Osteocyte (in vitro differentiated cells): Measurements from ENCODE around the gene CRY2. TPM values are rescaled to one million over a fixed set of nuclear protein-coding genes. Genes with fewer than 3 reads are reported as not detected.
"Not testable (repeated sequence)": the region's sequence is repeated elsewhere in the genome, so short reads cannot be mapped to it uniquely, and the experiment has no call there.

Experiments
- DNase-seq: peaks from one replicate; pipeline ENCODE4 v3.0.0; 2021; ENCODE audit warnings: mixed read lengths; ENCODE audit not compliant: unreplicated experiment; ENCODE audit errors: extremely low spot score
- H3K27ac Mint-ChIP-seq: one replicate; pipeline ENCODE4 v1.8.0; 2021; ENCODE audit warnings: mild to moderate bottlenecking, mixed read lengths; ENCODE audit not compliant: unreplicated experiment
- H3K27me3 Mint-ChIP-seq: one replicate; pipeline ENCODE4 v1.8.0; 2021; ENCODE audit warnings: mixed read lengths; ENCODE audit not compliant: unreplicated experiment
- H3K36me3 Mint-ChIP-seq: one replicate; pipeline ENCODE4 v1.8.0; 2021; ENCODE audit warnings: mixed read lengths; ENCODE audit not compliant: unreplicated experiment
- H3K4me1 Mint-ChIP-seq: one replicate; pipeline ENCODE4 v1.8.0; 2021; ENCODE audit warnings: mixed read lengths; ENCODE audit not compliant: unreplicated experiment
- H3K4me3 Mint-ChIP-seq: one replicate; pipeline ENCODE4 v1.8.0; 2021; ENCODE audit warnings: mild to moderate bottlenecking, moderate library complexity, mixed read lengths; ENCODE audit not compliant: unreplicated experiment
- H3K9me3 Mint-ChIP-seq: one replicate; pipeline ENCODE4 v1.8.0; 2021; ENCODE audit warnings: mixed read lengths; ENCODE audit not compliant: unreplicated experiment
- total RNA-seq: library from RNA; stranded (reverse); gene quantifications from 2 replicates; pipeline ENCODE4 v1.2.1, GENCODE V29; 2021
- TF ChIP-seq, protein P1 (sequence below): fragments of 200-600 bp; sonication (generic); IDR thresholded peaks from 2 replicates; pipeline ENCODE4 v1.5.0; 2021; ENCODE audit warnings: antibody characterized with exemption, mild to moderate bottlenecking, moderate library complexity

CRY2 gene
- total RNA-seq, 1 donor from 2014 or later = 18.6 TPM

DNA sequence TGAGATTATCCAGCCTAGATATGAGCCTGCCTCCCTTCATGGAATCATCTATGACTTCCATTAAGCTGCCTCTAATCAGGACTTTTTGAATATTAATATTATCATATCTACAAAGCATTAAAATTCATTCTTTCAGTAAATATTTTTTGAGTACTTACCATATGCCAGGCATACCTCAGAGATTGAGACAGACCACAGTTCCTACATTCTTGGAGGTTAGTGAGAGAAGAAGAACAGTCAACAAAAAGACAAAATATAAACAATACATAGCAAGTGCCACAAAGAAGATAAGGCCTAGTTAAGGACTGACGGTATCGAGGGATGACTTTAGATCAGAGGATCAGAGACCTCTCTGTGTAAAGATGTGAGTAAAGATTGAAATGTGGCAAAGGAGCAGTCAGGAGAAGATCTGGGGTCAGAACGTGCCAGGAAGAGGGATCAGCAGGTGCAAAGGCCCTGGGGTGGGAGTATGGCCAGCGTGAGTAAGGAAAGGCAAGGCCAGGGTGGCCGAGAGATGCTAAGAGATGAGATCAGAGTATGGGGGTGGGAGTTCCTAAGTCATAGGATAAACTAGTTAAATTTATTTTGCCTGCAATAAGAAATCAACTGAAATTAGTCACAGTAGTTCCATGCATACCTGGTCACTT, 26.9 kb upstream of the CRY2 start:
- no peak for DNase-seq
- Mint-ChIP-seq H3K4me1 (no peaks in the 10 kb centered on the region), H3K27ac (no peak overlapping the region), H3K36me3 (no peaks in the 10 kb centered on the region), H3K4me3 (no peak overlapping the region), H3K9me3 (no peaks in the 10 kb centered on the region), H3K27me3 (peaks cover 5% of the 10 kb centered on the region)
- TF ChIP-seq, protein P1, sequence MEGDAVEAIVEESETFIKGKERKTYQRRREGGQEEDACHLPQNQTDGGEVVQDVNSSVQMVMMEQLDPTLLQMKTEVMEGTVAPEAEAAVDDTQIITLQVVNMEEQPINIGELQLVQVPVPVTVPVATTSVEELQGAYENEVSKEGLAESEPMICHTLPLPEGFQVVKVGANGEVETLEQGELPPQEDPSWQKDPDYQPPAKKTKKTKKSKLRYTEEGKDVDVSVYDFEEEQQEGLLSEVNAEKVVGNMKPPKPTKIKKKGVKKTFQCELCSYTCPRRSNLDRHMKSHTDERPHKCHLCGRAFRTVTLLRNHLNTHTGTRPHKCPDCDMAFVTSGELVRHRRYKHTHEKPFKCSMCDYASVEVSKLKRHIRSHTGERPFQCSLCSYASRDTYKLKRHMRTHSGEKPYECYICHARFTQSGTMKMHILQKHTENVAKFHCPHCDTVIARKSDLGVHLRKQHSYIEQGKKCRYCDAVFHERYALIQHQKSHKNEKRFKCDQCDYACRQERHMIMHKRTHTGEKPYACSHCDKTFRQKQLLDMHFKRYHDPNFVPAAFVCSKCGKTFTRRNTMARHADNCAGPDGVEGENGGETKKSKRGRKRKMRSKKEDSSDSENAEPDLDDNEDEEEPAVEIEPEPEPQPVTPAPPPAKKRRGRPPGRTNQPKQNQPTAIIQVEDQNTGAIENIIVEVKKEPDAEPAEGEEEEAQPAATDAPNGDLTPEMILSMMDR = no peak

DNA sequence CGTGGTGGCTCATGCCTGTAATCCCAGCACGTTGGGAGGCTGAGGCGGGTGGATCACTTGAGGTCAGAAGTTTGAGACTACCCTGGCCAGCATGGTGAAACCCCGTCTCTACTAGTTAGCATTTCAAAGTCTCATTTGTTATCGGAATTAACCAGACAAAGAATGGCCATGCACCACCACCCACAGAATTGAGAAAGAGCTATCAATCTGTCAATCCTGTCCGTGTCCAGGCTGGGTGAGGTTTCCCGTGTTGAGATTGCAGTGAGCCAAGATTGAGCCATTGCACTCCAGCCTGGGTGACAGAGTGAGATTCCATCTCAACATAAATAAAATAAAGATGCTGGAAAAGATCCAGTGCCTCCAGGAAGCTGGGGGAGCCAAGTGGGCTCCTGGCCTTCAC, 20.8 kb upstream of the CRY2 start:
- H3K9me3 Mint-ChIP-seq, H3K27ac Mint-ChIP-seq, H3K4me1 Mint-ChIP-seq, H3K36me3 Mint-ChIP-seq, H3K4me3 Mint-ChIP-seq, DNase-seq: not testable (repeated sequence)
- peaks cover 47% of the 10 kb centered on the region for H3K27me3 Mint-ChIP-seq

DNA sequence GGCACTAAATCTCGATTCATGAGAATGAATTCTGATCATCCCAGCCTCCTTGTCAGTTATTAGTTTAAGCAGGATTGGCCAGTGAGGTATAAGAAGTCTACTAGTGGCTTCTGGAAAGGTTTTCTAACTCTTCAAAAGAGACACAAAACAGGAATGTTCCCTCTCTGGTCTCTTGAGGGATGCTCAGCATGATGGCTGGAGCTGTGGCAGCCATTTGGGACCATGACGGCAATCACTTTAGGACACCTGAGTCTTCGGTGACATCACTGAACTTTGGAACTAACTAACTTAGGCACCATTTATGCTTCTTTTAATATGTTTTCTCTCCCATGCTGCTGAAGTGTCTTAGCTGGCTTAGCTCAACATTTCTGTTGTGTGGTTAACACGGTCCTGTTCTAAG, 20.2 kb upstream of the CRY2 start:
- Mint-ChIP-seq H3K27me3 (peaks cover 47% of the 10 kb centered on the region), H3K27ac (no peak overlapping the region), H3K36me3 (no peaks in the 10 kb centered on the region), H3K9me3 (no peaks in the 10 kb centered on the region), H3K4me3 (no peak overlapping the region), H3K4me1 (no peaks in the 10 kb centered on the region)
- TF ChIP-seq, protein P1 = no peak
- DNase-seq = no peak

DNA sequence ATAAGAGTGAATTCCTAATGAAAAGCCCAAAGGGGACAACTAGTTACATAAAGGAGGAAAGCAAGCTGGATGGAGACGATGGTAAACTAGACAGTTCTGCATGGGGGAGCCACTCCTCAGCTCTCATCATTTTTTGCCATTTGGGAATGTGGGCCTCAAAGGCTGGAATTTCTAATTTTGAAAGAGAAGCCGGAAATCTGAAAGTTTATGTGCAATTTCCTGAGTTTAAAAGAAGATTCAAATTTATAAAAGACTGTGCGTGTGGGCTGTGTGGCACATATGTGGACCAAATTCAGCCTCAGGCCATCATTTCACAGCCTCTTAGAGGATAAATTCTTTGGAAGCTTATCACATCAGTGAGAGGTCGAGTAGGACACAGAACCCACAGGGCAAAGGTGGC, 18.3 kb upstream of the CRY2 start:
- no peaks in the 10 kb centered on the region for H3K9me3 Mint-ChIP-seq
- peaks cover 55% of the 10 kb centered on the region for H3K27me3 Mint-ChIP-seq
- H3K4me3 Mint-ChIP-seq = no peak overlapping the region
- TF ChIP-seq, protein P1 = no peak
- H3K4me1 Mint-ChIP-seq = no peaks in the 10 kb centered on the region
- H3K36me3 Mint-ChIP-seq = no peaks in the 10 kb centered on the region
- no peak for DNase-seq
- H3K27ac Mint-ChIP-seq = no peak overlapping the region

DNA sequence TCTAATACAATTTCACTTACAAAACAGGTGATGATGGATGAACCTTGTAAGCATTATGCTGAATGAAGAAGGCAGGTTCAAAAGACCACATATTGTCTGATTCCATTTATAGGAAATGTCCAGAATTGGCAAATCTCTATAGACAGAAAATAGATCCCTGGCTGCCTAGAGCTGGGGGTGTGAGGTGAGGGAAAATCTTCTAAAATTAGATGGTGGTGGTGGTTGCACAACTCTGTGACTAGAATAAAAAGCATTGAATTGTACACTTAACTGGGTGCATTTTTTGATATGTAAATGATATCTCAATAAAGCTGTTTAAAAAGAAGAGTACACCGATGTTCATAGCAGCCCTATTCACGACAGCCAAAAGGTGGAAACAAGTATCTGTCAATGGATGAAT, 16.7 kb upstream of the CRY2 start:
- DNase-seq = no peak
- Mint-ChIP-seq H3K4me3 (no peak overlapping the region), H3K9me3 (no peaks in the 10 kb centered on the region), H3K27me3 (peaks cover 56% of the 10 kb centered on the region), H3K27ac (no peak overlapping the region), H3K36me3 (no peaks in the 10 kb centered on the region), H3K4me1 (no peaks in the 10 kb centered on the region)
- TF ChIP-seq, protein P1 = no peak
